Panc1 (cell line): ENCODE results near the gene CYP24A1. TPM values are rescaled to one million over a fixed set of nuclear protein-coding genes. Genes with fewer than 3 reads are reported as not detected.

Source experiments
- ATAC-seq: fragments of 200-7000 bp; cut with Tn5 transposase; 2 replicates; pipeline ENCODE4 v1.9.1; 2020; ENCODE audit warnings: mild to moderate bottlenecking, moderate library complexity
- BruUV-seq: library from RNA; stranded (reverse); fragments of 400-500 nt; replicated peaks from 2 replicates; lab custom pipeline; 2021; lab: Mats Ljungman, UMichigan
- CTCF ChIA-PET: fragments of 300-600 bp; sonication (Branson Sonifier 250); formaldehyde crosslinking; loops from one replicate; lab custom pipeline; 2022; ENCODE audit warnings: antibody characterized with exemption; lab: Charles Lee
- POLR2A ChIA-PET: fragments of 300-600 bp; sonication (Branson Sonifier 250); formaldehyde crosslinking; loops from one replicate; lab custom pipeline; 2022; ENCODE audit warnings: antibody characterized with exemption; lab: Charles Lee
- DNase-seq: peaks from one replicate; pipeline ENCODE4 v3.0.0-alpha.2; 2010; ENCODE audit warnings: low read depth, low spot score
- H3K27ac ChIP-seq: 2 replicates; pipeline ENCODE4 v1.5.1; 2011; ENCODE audit warnings: mild to moderate bottlenecking, low read length, inconsistent platforms
- H3K27me3 ChIP-seq: fragments of 200-500 bp; sonication (Bioruptor generic); 2 replicates; pipeline ENCODE4 v1.6.0; 2014; ENCODE audit warnings: low read length, inconsistent platforms; ENCODE audit not compliant: control insufficient read depth, insufficient read depth
- H3K36me3 ChIP-seq: fragments of 200-500 bp; sonication (Bioruptor generic); 2 replicates; pipeline ENCODE4 v1.5.1; 2014; ENCODE audit warnings: inconsistent platforms, mild to moderate bottlenecking, low read length, moderate library complexity; ENCODE audit not compliant: control insufficient read depth, insufficient read depth
- H3K4me1 ChIP-seq: 2 replicates; pipeline ENCODE4 v1.5.1; 2011; ENCODE audit warnings: inconsistent platforms, mild to moderate bottlenecking, low read length, moderate library complexity; ENCODE audit not compliant: control insufficient read depth, insufficient read depth
- H3K4me3 ChIP-seq, 2 experiments: 2 replicates each; pipeline ENCODE4 v1.5.1; 2011 to 2012; ENCODE audit warnings: low read depth in 2 of 2, low read length in 2 of 2, mild to moderate bottlenecking in 2 of 2, inconsistent platforms in 1 of 2, moderate library complexity in 1 of 2
- H3K9me3 ChIP-seq: fragments of 200-500 bp; sonication (Bioruptor generic); 2 replicates; pipeline ENCODE4 v1.5.1; 2014; ENCODE audit warnings: low read depth, mild to moderate bottlenecking, inconsistent platforms, low read length, moderate library complexity; ENCODE audit not compliant: control insufficient read depth, insufficient read depth
- POLR2AphosphoS5 ChIP-seq: IDR thresholded peaks from 2 replicates; pipeline ENCODE4 v1.6.1; 2012; ENCODE audit warnings: mild to moderate bottlenecking, low read depth, low read length, moderate library complexity
- SIN3A ChIP-seq: IDR thresholded peaks from 2 replicates; pipeline ENCODE4 v1.6.1; 2012; ENCODE audit warnings: low read depth, mild to moderate bottlenecking, low read length, moderate library complexity, borderline replicate concordance; ENCODE audit not compliant: insufficient read depth
- TCF7L2 ChIP-seq: IDR thresholded peaks from 2 replicates; pipeline ENCODE4 v1.6.1; 2011; ENCODE audit warnings: mild to moderate bottlenecking, low read depth, low read length, inconsistent platforms
- in situ Hi-C: cut with HindIII; loops from 2 replicates; pipeline ENCODE4 v1.10.0; 2016; ENCODE audit warnings: low sequenced_read_pairs, low pct_unique_long_range_greater_than_20kb
- intact Hi-C: fragments of 100-400 bp; cut with micrococcal nuclease; formaldehyde crosslinking; loops from one replicate; pipeline ENCODE4 v1.10.0; 2022; ENCODE audit not compliant: unreplicated experiment
- total RNA-seq: library from RNA; stranded (reverse); gene quantifications from one replicate; pipeline ENCODE4 v1.2.1, GENCODE V29; 2021; ENCODE audit not compliant: unreplicated experiment
- TF ChIP-seq, protein P1 (sequence below): fragments of 450-650 bp; IDR thresholded peaks from 2 replicates; pipeline ENCODE4 v1.5.1; 2017; ENCODE audit warnings: mild to moderate bottlenecking
- TF ChIP-seq, protein P2 (sequence below), 2 experiments: IDR thresholded peaks; 2 replicates each; pipeline ENCODE4 v1.6.1; 2011 to 2012; ENCODE audit warnings: low read depth in 2 of 2, control low read depth in 1 of 2, low read length in 1 of 2, mild to moderate bottlenecking in 1 of 2, moderate library complexity in 1 of 2; ENCODE audit not compliant: insufficient read depth in 1 of 2

CYP24A1 gene
- total RNA-seq, 1 experiment from 2014 or later, result 3.0 TPM

DNA sequence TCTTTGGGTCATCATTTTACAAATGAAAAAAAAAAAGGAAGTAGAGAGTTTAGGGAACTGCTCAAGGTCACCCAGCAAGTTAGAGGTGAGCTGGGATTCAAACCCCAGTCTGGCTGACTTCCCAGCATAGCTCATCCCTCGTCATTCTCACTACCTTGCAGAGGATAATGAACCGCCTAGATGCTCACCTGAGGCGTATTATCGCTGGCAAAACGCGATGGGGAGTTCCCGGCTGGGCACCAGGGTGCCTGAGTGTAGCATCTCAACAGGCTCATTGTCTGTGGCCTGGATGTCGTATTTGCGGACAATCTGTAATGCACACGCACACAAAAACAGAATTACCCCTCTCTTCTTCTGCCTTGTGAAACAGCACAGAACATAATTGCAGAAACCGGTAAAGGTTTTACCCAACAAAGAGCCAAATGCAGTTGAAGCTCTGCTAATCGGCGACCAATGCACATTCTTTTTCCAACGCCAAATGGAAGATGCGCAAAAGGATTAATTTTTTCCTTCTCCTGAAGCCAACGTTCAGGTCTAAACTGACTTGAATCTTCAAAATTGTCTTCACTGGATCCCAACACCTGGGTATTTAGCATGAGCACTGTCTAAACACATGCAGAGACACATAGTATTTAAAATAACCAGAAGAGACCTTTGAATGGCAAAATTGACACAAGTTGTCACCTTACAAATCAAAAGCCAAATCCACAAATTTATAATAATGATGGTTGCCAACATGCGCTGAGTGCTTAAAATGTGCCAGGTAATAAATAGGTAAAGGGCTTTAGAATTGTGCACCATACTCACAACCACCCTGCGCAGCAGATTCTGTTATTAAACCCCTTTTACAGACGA, 16.6 kb downstream of the CYP24A1 start:
- H3K36me3 ChIP-seq, result no peaks in the 10 kb centered on the region
- POLR2A ChIA-PET, result no interaction called here

DNA sequence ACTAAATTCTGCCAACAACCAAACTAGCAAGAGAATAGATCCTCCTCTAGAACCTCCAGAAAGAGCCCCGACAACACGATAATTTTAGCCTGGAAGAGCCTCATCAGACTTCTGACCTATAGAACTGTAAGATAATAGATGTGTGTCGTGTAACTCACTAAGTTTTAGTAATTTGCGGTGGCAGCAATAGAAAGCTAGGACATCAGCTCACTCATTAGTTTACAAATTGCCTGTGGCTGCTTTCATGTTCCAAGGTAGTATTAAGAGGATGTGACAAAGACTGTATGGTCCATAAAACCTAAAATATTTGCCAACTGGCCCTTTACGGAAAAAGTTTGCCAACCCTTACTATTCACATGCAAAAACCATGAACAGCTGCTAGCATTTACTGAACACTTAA, 17.3 kb downstream of the CYP24A1 start:
- intact Hi-C loops, result no loop called here
- Histone ChIP-seq H3K4me3 (no peak overlapping the region), H3K27me3 (no peaks in the 10 kb centered on the region), H3K4me1 (no peaks in the 10 kb centered on the region), H3K27ac (no peak overlapping the region), H3K9me3 (no peaks in the 10 kb centered on the region), H3K36me3 (no peaks in the 10 kb centered on the region)
- no TSS peak for BruUV-seq
- ChIA-PET CTCF (interaction anchor here (0.7 to 1.0 kb wide), 2 partner anchors 13 to 62 kb away, joined by 4 to 5 read pairs; no protein-coding TSS in a partner anchor), POLR2A (no interaction called here)
- in situ Hi-C loops, result no loop called here
- TF ChIP-seq SIN3A (no peak), POLR2AphosphoS5 (no peak), TCF7L2 (no peak)
- TF ChIP-seq, protein P1, sequence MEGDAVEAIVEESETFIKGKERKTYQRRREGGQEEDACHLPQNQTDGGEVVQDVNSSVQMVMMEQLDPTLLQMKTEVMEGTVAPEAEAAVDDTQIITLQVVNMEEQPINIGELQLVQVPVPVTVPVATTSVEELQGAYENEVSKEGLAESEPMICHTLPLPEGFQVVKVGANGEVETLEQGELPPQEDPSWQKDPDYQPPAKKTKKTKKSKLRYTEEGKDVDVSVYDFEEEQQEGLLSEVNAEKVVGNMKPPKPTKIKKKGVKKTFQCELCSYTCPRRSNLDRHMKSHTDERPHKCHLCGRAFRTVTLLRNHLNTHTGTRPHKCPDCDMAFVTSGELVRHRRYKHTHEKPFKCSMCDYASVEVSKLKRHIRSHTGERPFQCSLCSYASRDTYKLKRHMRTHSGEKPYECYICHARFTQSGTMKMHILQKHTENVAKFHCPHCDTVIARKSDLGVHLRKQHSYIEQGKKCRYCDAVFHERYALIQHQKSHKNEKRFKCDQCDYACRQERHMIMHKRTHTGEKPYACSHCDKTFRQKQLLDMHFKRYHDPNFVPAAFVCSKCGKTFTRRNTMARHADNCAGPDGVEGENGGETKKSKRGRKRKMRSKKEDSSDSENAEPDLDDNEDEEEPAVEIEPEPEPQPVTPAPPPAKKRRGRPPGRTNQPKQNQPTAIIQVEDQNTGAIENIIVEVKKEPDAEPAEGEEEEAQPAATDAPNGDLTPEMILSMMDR, result no peak
- TF ChIP-seq, protein P2, sequence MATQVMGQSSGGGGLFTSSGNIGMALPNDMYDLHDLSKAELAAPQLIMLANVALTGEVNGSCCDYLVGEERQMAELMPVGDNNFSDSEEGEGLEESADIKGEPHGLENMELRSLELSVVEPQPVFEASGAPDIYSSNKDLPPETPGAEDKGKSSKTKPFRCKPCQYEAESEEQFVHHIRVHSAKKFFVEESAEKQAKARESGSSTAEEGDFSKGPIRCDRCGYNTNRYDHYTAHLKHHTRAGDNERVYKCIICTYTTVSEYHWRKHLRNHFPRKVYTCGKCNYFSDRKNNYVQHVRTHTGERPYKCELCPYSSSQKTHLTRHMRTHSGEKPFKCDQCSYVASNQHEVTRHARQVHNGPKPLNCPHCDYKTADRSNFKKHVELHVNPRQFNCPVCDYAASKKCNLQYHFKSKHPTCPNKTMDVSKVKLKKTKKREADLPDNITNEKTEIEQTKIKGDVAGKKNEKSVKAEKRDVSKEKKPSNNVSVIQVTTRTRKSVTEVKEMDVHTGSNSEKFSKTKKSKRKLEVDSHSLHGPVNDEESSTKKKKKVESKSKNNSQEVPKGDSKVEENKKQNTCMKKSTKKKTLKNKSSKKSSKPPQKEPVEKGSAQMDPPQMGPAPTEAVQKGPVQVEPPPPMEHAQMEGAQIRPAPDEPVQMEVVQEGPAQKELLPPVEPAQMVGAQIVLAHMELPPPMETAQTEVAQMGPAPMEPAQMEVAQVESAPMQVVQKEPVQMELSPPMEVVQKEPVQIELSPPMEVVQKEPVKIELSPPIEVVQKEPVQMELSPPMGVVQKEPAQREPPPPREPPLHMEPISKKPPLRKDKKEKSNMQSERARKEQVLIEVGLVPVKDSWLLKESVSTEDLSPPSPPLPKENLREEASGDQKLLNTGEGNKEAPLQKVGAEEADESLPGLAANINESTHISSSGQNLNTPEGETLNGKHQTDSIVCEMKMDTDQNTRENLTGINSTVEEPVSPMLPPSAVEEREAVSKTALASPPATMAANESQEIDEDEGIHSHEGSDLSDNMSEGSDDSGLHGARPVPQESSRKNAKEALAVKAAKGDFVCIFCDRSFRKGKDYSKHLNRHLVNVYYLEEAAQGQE (IDR thresholded peaks at IDR 0.05; ENCODE audit: insufficient read depth in 1 of 2, low read depth in 2 of 2, low read length in 1 of 2), result no peak
- DNase-seq (no peak), ATAC-seq (no peak)

More for the DNA sequence above, 16.6 kb downstream of the CYP24A1 start:
- H3K4me1 ChIP-seq, result no peaks in the 10 kb centered on the region
- no peak overlapping the region for H3K27ac ChIP-seq
- BruUV-seq, result no TSS peak
- DNase-seq (no peak), ATAC-seq (no peak)
- intact Hi-C loops (no loop called here), in situ Hi-C loops (no loop called here)
- H3K27me3 ChIP-seq, result no peaks in the 10 kb centered on the region
- no peak overlapping the region for H3K4me3 ChIP-seq
- CTCF ChIA-PET, result interaction anchor here (0.7 to 1.0 kb wide), 2 partner anchors 12 to 63 kb away, joined by 4 to 5 read pairs; no protein-coding TSS in a partner anchor
- H3K9me3 ChIP-seq, result no peaks in the 10 kb centered on the region
- TF ChIP-seq, protein P2 (IDR thresholded peaks at IDR 0.05; ENCODE audit: insufficient read depth in 1 of 2, low read depth in 2 of 2, low read length in 1 of 2), result no peak
